ENCODE data around the gene PLCD3. TPM values are rescaled to one million over a fixed set of nuclear protein-coding genes. Genes with fewer than 3 reads are reported as not detected.

PLCD3 gene
- total and polyA plus RNA-seq, 9 of the 15 experiments (the other 6 are each of a cell fraction or from before 2014, with no cell fraction given) = 0.20 to 22.6 (median 7.5) TPM

DNA sequence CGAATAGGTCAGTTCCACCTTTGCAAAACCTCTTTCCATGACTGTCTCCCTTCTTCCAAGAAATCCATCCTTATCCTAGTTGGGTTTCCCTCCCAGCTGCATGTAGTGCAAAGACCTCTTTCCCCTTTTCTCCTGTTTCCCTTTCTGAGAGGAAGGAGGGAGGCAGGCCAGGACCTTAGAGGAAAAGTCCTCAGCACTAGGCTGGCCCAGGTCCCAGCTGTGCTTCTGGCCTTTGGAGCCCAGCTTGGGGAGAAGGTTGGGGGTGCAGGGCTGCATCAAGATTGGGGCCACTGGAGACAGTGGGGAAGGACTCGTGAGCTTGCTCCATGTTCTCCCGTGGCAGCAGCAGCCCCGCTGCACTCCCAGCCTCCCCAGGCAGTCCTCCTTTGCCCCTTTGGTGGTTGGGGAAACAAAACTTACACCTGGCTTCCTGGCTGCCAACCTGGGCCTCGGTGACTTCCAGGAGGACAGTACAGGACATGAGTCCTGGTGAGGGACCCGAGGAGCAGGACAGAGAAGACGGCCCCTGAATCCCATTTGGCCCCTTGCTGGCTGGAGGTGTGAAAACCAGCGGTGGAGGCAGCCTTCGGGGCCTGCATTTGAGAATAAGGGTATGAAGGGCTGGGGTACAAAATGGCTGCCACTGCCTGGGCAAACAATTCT is 29.8 kb upstream of the PLCD3 start (continued):
- TF ChIP-seq, protein P1, sequence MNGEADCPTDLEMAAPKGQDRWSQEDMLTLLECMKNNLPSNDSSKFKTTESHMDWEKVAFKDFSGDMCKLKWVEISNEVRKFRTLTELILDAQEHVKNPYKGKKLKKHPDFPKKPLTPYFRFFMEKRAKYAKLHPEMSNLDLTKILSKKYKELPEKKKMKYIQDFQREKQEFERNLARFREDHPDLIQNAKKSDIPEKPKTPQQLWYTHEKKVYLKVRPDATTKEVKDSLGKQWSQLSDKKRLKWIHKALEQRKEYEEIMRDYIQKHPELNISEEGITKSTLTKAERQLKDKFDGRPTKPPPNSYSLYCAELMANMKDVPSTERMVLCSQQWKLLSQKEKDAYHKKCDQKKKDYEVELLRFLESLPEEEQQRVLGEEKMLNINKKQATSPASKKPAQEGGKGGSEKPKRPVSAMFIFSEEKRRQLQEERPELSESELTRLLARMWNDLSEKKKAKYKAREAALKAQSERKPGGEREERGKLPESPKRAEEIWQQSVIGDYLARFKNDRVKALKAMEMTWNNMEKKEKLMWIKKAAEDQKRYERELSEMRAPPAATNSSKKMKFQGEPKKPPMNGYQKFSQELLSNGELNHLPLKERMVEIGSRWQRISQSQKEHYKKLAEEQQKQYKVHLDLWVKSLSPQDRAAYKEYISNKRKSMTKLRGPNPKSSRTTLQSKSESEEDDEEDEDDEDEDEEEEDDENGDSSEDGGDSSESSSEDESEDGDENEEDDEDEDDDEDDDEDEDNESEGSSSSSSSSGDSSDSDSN (IDR thresholded peaks at IDR 0.05; ENCODE audit: borderline replicate concordance in 1 of 2, low read depth in 2 of 2, low read length in 2 of 2) = 0 out of 4 replicates have a peak, but pooled peaks of 1 of the 2 experiments have one; percentile 1
- no peak for TF ChIP-seq MTF1 (CRISPR knock-in tag; IDR thresholded peaks at IDR 0.05; ENCODE audit: borderline replicate concordance)
- TF ChIP-seq LCOR (CRISPR knock-in tag; IDR thresholded peaks at IDR 0.05) = no peak
- TF ChIP-seq BCL6 (CRISPR knock-in tag; IDR thresholded peaks at IDR 0.05) = no peak
- no peak for TF ChIP-seq KAT7 (CRISPR knock-in tag; IDR thresholded peaks at IDR 0.05; ENCODE audit: borderline replicate concordance)
- TF ChIP-seq, protein P2, sequence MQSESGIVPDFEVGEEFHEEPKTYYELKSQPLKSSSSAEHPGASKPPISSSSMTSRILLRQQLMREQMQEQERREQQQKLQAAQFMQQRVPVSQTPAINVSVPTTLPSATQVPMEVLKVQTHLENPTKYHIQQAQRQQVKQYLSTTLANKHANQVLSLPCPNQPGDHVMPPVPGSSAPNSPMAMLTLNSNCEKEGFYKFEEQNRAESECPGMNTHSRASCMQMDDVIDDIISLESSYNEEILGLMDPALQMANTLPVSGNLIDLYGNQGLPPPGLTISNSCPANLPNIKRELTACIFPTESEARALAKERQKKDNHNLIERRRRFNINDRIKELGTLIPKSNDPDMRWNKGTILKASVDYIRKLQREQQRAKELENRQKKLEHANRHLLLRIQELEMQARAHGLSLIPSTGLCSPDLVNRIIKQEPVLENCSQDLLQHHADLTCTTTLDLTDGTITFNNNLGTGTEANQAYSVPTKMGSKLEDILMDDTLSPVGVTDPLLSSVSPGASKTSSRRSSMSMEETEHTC (IDR thresholded peaks at IDR 0.05) = no peak
- no peak for TF ChIP-seq ZNF584 (CRISPR knock-in tag; IDR thresholded peaks at IDR 0.05; ENCODE audit: low read depth)
- TF ChIP-seq CCNT2 (IDR thresholded peaks at IDR 0.05; ENCODE audit: borderline replicate concordance, extremely low read depth, insufficient read length, low read depth, low read length) = no peak
- peak; percentile 46; the same call in 1 of the 2 replicates for TF ChIP-seq EHMT2 (IDR thresholded peaks at IDR 0.05)
- no peak for TF ChIP-seq SAFB2 (IDR thresholded peaks at IDR 0.05; ENCODE audit: borderline replicate concordance, low read depth, low read length, severe bottlenecking)
- no peak for TF ChIP-seq MED1 (CRISPR knock-in tag; IDR thresholded peaks at IDR 0.05; ENCODE audit: borderline replicate concordance)
- TF ChIP-seq FOSL1 (tag; conservative IDR thresholded peaks at IDR 0.05) = no peak
- no peak for TF ChIP-seq BHLHE40 (IDR thresholded peaks at IDR 0.05; ENCODE audit: low read length)
- TF ChIP-seq ZNF445 (CRISPR knock-in tag; IDR thresholded peaks at IDR 0.05; ENCODE audit: low read depth) = no peak
- no peak for TF ChIP-seq RBM39 (optimal IDR thresholded peaks at IDR 0.05; ENCODE audit: low read depth, low read length)
- TF ChIP-seq ESRRA (IDR thresholded peaks at IDR 0.05; ENCODE audit: borderline replicate concordance, low read depth) = no peak
- TF ChIP-seq JUN (IDR thresholded peaks at IDR 0.05; ENCODE audit: borderline replicate concordance, low read depth, low read length) = no peak
- peak; percentile 25; the same call in 1 of the 2 replicates for TF ChIP-seq JUN (CRISPR knock-in tag; IDR thresholded peaks at IDR 0.05; ENCODE audit: borderline replicate concordance)
- no peak for TF ChIP-seq ZBTB7A (IDR thresholded peaks at IDR 0.05; ENCODE audit: borderline replicate concordance, control insufficient read depth, low read depth, low read length)
- no peak for TF ChIP-seq NR2C2 (CRISPR knock-in tag; IDR thresholded peaks at IDR 0.05)
- TF ChIP-seq NR2C2 (tag; IDR thresholded peaks at IDR 0.05) = no peak

Data from K562 (cell line).